ENCODE data around the gene NLK.

Gene NLK

DNA sequence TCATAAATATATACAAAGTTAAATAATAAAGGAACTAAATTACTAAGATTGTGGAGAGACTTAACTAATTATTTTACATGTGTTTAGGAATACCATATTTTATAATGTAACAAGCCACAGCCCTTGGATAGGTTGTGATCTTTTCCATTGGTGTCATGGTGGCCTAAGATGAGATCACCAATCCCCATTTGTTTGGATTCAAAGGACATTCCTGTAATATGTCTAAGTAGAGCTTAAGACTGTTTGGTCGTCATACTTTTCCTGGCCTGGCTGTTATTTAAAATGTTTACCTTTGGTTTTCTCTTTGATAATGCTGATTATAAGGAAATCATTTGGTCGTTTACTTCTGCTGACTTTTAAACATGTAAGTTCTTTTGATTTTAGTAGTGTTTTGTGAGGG is 118.1 kb downstream of the NLK start:
- Histone ChIP-seq H3K36me3 (ENCODE audit: insufficient read depth, low read length) (no peaks in the 10 kb centered on the region), H3K9ac (ENCODE audit: low read length) (no peak overlapping the region), H3K27ac (ENCODE audit: low read depth, low read length) (no peak overlapping the region), H3K4me3 (ENCODE audit: low read depth in 1 of 2, low read length in 2 of 2) (no peak overlapping the region), H3K4me1 (ENCODE audit: insufficient read depth, low read length) (no peaks in the 10 kb centered on the region), H3K27me3 (ENCODE audit: control insufficient read depth in 1 of 2, insufficient read depth in 2 of 2, low read length in 2 of 2) (no peaks in the 10 kb centered on the region), H3K9me3 (ENCODE audit: low read length) (no peaks in the 10 kb centered on the region)

DNA sequence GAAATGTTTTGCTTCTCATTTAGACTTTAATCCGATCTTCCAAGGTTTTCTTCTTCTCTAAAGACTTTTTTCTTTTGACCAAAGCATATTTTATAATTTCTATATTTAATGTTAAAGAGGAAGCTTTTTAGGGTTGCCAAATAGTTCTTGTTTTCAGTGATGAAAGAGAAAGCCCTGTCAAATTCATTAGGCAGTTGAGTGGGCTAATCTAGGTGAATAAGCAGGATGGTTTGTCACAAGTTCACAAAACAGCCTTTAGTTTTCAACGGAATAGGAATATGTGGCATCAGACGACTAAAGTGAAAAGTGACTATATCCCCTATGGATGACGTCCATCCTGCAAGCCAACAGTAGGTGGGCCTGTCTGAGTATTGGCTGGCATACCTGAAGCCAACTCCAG is 118.8 kb downstream of the NLK start:
- Histone ChIP-seq H3K9ac (ENCODE audit: low read length) (no peak overlapping the region), H3K27ac (ENCODE audit: low read depth, low read length) (no peak overlapping the region), H3K4me3 (ENCODE audit: low read depth in 1 of 2, low read length in 2 of 2) (no peak overlapping the region), H3K4me1 (ENCODE audit: insufficient read depth, low read length) (no peaks in the 10 kb centered on the region), H3K36me3 (ENCODE audit: insufficient read depth, low read length) (no peaks in the 10 kb centered on the region), H3K27me3 (ENCODE audit: control insufficient read depth in 1 of 2, insufficient read depth in 2 of 2, low read length in 2 of 2) (no peaks in the 10 kb centered on the region), H3K9me3 (ENCODE audit: low read length) (no peaks in the 10 kb centered on the region)

DNA sequence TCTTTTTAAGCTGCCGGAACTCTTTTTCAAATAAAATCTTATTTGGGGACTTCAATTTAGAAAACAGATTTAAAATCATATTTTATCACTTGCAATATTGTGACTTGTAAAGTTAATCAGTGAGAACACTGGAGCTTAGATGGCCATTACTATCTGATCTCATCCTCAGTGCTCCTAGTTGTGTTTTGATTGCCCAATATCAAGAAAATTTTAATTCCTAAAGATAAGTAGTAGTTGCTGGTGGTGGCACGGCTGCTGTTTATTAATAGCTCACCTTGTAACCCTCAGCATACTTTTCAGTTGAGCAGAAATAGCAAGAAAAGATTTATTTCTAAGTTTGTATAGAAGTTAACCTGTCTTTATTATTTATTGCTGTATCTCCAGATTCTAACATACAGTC is 124.0 kb downstream of the NLK start:
- H3K9me3 ChIP-seq (ENCODE audit: low read length), result no peaks in the 10 kb centered on the region
- H3K27me3 ChIP-seq (ENCODE audit: control insufficient read depth in 1 of 2, insufficient read depth in 2 of 2, low read length in 2 of 2), result no peaks in the 10 kb centered on the region
- H3K9ac ChIP-seq (ENCODE audit: low read length), result no peak overlapping the region
- no peaks in the 10 kb centered on the region for H3K36me3 ChIP-seq (ENCODE audit: insufficient read depth, low read length)
- H3K4me1 ChIP-seq (ENCODE audit: insufficient read depth, low read length), result no peaks in the 10 kb centered on the region
- H3K4me3 ChIP-seq (ENCODE audit: low read depth in 1 of 2, low read length in 2 of 2), result no peak overlapping the region
- H3K27ac ChIP-seq (ENCODE audit: low read depth, low read length), result no peak overlapping the region

DNA sequence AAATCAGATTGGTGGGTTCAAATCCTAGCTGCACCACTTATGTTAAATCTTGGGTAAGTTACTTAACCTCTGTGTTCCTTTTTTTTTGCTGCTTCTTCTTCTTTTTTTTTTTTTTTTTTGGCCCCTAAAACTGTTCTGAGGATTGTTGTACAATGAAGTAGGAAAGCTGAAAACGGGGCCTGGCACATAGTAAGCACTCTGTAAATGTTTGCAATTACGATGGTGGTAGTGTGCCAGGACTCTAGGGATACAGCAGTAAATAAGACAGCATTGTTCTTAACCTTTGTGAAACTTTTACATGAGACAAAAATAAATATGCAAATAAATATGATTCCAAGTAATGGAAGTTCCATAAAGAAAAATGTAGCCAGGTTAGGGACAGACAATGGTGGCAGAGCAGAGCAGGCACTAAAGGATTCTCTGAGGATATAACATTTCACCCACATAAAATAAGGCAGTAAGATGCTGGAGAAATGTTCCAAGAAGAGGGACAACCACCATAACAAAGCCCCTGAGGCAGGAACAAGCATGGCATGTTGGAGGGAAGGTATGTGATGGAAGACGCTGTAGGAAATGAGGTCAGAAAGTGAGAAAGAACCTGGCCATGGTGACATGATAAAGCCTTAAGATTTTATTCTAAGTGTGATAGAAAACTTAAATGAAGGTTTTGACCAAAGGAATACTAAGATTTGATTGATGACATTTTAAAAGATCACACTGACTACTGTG is 127.3 kb downstream of the NLK start:
- H3K27me3 ChIP-seq (ENCODE audit: control insufficient read depth in 1 of 2, insufficient read depth in 2 of 2, low read length in 2 of 2), result no peaks in the 10 kb centered on the region
- no peaks in the 10 kb centered on the region for H3K9me3 ChIP-seq (ENCODE audit: low read length)
- no peak overlapping the region for H3K9ac ChIP-seq (ENCODE audit: low read length)
- peaks cover 7% of the 10 kb centered on the region for H3K4me1 ChIP-seq (ENCODE audit: insufficient read depth, low read length)
- no peak overlapping the region for H3K4me3 ChIP-seq (ENCODE audit: low read depth in 1 of 2, low read length in 2 of 2)
- H3K36me3 ChIP-seq (ENCODE audit: insufficient read depth, low read length), result no peaks in the 10 kb centered on the region
- H3K27ac ChIP-seq (ENCODE audit: low read depth, low read length), result no peak overlapping the region

DNA sequence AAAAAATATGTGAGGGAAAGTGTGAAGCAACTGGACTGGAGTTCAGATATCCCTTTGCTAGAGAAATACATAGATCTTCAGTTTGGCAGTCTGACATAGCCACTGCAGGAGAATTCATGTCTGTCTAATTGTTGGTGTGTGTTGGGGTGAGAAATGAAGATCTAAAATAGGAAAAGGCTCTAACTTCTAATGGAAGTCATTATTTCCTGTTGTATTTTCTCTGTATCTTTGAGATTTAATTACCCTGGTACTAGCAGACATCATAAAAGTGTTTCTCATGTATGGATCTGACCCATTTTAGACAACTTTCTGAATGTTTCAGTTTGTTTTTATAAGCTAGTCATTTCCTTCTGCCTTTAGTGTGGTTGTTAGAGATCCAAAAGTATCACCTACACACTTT is 128.3 kb downstream of the NLK start:
- no peaks in the 10 kb centered on the region for H3K36me3 ChIP-seq (ENCODE audit: insufficient read depth, low read length)
- H3K4me1 ChIP-seq (ENCODE audit: insufficient read depth, low read length), result peaks cover 7% of the 10 kb centered on the region
- no peaks in the 10 kb centered on the region for H3K27me3 ChIP-seq (ENCODE audit: control insufficient read depth in 1 of 2, insufficient read depth in 2 of 2, low read length in 2 of 2)
- no peak overlapping the region for H3K9ac ChIP-seq (ENCODE audit: low read length)
- H3K27ac ChIP-seq (ENCODE audit: low read depth, low read length), result no peak overlapping the region
- H3K9me3 ChIP-seq (ENCODE audit: low read length), result no peaks in the 10 kb centered on the region
- no peak overlapping the region for H3K4me3 ChIP-seq (ENCODE audit: low read depth in 1 of 2, low read length in 2 of 2)

DNA sequence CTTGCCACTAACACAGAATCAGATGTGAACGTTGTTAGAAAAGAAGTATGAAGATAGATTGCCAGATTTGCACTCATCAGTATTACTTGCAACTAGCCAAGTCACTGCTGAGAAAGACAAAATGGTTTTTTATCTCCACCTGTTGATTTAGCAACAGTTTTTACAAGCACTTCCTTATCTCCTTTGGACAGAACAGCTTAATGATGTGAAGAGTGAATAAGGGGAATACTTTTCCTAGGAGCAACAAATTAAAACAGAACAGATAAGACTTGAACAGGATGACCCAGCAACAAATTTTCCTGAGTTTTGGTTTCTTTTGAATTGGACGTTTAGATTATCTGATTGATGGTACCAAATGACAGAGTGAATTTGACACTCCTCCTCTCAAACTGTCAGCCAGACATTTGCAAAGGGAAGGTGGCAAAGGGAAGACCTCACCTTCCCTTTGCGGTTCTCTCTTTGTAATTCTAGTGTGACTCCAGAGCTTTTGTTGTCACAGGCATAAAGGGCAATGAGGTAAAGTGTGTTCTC is 130.6 kb downstream of the NLK start:
- Histone ChIP-seq H3K27me3 (ENCODE audit: control insufficient read depth in 1 of 2, insufficient read depth in 2 of 2, low read length in 2 of 2) (no peaks in the 10 kb centered on the region), H3K36me3 (ENCODE audit: insufficient read depth, low read length) (no peaks in the 10 kb centered on the region), H3K27ac (ENCODE audit: low read depth, low read length) (no peak overlapping the region), H3K4me1 (ENCODE audit: insufficient read depth, low read length) (peaks cover 7% of the 10 kb centered on the region), H3K9me3 (ENCODE audit: low read length) (no peaks in the 10 kb centered on the region), H3K9ac (ENCODE audit: low read length) (no peak overlapping the region), H3K4me3 (ENCODE audit: low read depth in 1 of 2, low read length in 2 of 2) (no peak overlapping the region)

DNA sequence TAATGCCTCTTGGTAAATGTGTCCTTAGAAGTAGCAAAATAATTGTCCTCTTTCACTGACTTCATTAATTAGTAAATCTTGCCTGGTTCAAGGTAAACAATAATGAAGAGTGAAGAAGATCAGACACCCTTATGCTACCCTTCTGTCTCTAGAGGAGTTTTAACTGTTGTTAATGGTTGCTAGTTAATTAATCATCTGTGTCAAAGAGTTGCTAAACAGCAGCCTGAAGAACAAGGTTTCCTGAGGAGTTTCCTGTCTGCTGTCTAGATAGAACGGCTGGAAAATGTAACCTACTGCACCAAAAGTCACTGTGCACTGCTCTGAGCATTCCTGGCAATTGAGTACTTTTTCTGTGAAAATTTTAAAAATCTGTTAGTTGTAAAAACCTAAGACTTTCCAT is 131.3 kb downstream of the NLK start:
- Histone ChIP-seq H3K4me1 (ENCODE audit: insufficient read depth, low read length) (peaks cover 7% of the 10 kb centered on the region), H3K27ac (ENCODE audit: low read depth, low read length) (no peak overlapping the region), H3K4me3 (ENCODE audit: low read depth in 1 of 2, low read length in 2 of 2) (no peak overlapping the region), H3K9me3 (ENCODE audit: low read length) (no peaks in the 10 kb centered on the region), H3K27me3 (ENCODE audit: control insufficient read depth in 1 of 2, insufficient read depth in 2 of 2, low read length in 2 of 2) (no peaks in the 10 kb centered on the region), H3K36me3 (ENCODE audit: insufficient read depth, low read length) (no peaks in the 10 kb centered on the region), H3K9ac (ENCODE audit: low read length) (no peak overlapping the region)

DNA sequence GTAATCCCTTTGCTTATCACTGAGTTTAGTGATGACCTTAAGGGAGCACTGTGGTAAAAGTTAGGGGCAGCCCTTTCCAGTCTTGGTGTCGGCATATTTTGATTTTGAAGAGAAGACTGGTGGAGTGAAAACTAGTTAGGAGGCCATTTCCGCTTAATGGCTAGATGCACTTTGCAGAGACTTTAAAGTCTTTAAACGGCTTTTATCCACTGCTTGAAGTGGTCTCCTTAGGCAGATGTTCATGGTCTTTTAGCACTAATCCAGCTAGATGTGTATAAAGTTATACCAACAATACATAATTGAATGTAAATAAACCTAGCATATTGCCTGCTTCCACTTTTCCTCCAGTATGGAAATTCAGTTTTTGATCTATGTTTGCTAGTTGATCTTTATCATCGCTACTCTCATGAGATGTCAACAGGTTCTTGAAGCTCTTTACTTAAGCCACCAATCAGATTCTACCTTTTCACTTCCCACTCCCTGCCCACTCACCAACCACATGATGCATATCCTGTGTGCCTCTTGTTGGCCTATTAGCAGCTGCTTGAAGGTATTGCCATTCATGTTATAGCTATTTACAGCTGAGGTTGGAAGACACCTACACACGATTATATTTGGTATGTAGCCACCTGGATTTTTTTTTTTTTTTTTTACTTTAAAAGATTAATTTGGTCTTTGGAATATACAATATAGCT is 132.0 kb downstream of the NLK start:
- H3K4me1 ChIP-seq (ENCODE audit: insufficient read depth, low read length), result peaks cover 7% of the 10 kb centered on the region
- no peaks in the 10 kb centered on the region for H3K36me3 ChIP-seq (ENCODE audit: insufficient read depth, low read length)
- no peaks in the 10 kb centered on the region for H3K27me3 ChIP-seq (ENCODE audit: control insufficient read depth in 1 of 2, insufficient read depth in 2 of 2, low read length in 2 of 2)
- no peak overlapping the region for H3K4me3 ChIP-seq (ENCODE audit: low read depth in 1 of 2, low read length in 2 of 2)
- no peaks in the 10 kb centered on the region for H3K9me3 ChIP-seq (ENCODE audit: low read length)
- no peak overlapping the region for H3K9ac ChIP-seq (ENCODE audit: low read length)
- no peak overlapping the region for H3K27ac ChIP-seq (ENCODE audit: low read depth, low read length)

DNA sequence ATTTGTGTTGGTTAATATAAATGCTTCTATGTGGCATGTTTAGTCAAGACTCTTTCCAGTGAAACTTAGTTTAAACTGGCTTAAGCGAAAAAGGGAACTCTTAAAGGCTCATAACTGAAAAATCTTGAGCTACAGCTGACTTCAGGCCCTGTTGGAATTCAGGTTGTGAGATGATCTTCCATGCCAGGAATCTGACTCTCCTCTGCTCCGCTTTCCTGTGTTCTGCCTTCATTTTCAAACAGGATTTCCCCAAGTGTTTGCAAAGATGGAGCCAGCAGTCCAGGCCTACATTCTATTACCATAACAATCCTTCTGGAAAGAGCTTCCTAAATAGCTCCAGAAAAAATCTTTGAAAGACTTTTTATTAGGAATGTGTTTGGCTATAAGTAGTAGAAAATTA is 134.9 kb downstream of the NLK start:
- Histone ChIP-seq H3K27ac (ENCODE audit: low read depth, low read length) (no peak overlapping the region), H3K36me3 (ENCODE audit: insufficient read depth, low read length) (no peaks in the 10 kb centered on the region), H3K9me3 (ENCODE audit: low read length) (no peaks in the 10 kb centered on the region), H3K27me3 (ENCODE audit: control insufficient read depth in 1 of 2, insufficient read depth in 2 of 2, low read length in 2 of 2) (no peaks in the 10 kb centered on the region), H3K4me3 (ENCODE audit: low read depth in 1 of 2, low read length in 2 of 2) (no peak overlapping the region), H3K4me1 (ENCODE audit: insufficient read depth, low read length) (peaks cover 7% of the 10 kb centered on the region), H3K9ac (ENCODE audit: low read length) (no peak overlapping the region)

DNA sequence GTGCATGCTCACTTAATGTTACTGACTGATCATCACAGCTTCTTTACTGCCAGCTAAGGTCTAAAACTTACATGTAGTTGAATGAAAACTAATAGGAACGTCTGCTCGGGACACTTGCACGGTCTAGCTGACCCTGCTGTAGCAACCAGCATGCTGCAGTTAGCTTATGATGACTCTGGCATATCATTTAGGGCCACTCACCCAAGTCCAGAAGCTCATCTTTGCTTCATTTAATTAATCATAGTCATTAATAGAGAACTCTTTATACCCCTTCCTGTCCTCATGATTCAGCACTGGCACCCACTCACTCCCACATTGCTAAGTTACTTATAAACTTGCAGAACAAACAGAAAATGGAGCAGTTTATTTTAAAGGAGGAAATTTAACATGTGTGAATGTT is 136.3 kb downstream of the NLK start:
- no peak overlapping the region for H3K9ac ChIP-seq (ENCODE audit: low read length)

DNA sequence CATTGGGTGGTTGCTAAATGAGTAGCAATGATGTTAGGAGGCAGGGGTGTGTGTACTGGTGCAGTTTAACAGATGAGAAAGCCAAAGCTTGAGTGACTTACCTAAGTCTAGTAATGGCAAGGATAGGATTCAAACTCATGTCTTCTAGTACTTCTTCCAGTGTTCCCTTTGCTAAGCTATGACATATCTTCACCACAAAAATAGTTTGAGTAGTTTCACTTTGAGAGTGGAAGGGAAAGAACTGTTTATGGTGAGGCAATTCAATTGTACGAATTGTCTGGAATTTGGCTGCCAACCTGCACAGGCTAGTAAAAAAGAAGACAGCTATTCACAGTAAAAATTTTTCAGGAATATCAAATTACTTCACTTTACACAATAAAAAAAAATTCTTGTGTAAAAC is 138.0 kb downstream of the NLK start:
- Histone ChIP-seq H3K27me3 (ENCODE audit: control insufficient read depth in 1 of 2, insufficient read depth in 2 of 2, low read length in 2 of 2) (no peaks in the 10 kb centered on the region), H3K9me3 (ENCODE audit: low read length) (no peaks in the 10 kb centered on the region), H3K27ac (ENCODE audit: low read depth, low read length) (no peak overlapping the region), H3K4me1 (ENCODE audit: insufficient read depth, low read length) (no peaks in the 10 kb centered on the region), H3K4me3 (ENCODE audit: low read depth in 1 of 2, low read length in 2 of 2) (no peak overlapping the region), H3K36me3 (ENCODE audit: insufficient read depth, low read length) (peaks cover 1% of the 10 kb centered on the region), H3K9ac (ENCODE audit: low read length) (no peak overlapping the region)

More for the DNA sequence above, 136.3 kb downstream of the NLK start:
- no peaks in the 10 kb centered on the region for H3K36me3 ChIP-seq (ENCODE audit: insufficient read depth, low read length)
- no peaks in the 10 kb centered on the region for H3K27me3 ChIP-seq (ENCODE audit: control insufficient read depth in 1 of 2, insufficient read depth in 2 of 2, low read length in 2 of 2)
- no peak overlapping the region for H3K4me3 ChIP-seq (ENCODE audit: low read depth in 1 of 2, low read length in 2 of 2)
- no peak overlapping the region for H3K27ac ChIP-seq (ENCODE audit: low read depth, low read length)
- peaks cover 2% of the 10 kb centered on the region for H3K4me1 ChIP-seq (ENCODE audit: insufficient read depth, low read length)
- H3K9me3 ChIP-seq (ENCODE audit: low read length), result no peaks in the 10 kb centered on the region

DNA sequence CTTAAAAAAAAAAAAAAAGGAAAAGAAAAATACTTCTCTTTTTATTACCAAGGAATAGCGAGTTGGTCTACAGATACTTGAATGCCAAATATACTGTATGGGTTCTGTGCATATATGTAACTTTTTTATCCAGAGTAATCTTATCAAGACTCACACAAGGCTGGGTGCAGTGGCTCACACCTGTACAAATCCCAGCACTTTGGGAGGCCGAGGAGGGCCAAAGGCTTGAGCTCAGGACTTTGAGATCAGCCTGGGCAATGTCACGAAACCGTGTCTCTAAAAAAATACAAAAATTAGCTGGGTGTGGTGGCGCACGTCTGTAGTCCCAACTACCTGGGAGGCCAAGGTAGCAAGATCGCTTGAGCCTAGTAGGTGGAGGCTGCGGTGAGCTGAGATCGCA is 139.1 kb downstream of the NLK start:
- no peak overlapping the region for H3K9ac ChIP-seq (ENCODE audit: low read length)
- H3K27me3 ChIP-seq (ENCODE audit: control insufficient read depth in 1 of 2, insufficient read depth in 2 of 2, low read length in 2 of 2), result no peaks in the 10 kb centered on the region
- H3K27ac ChIP-seq (ENCODE audit: low read depth, low read length), result no peak overlapping the region
- peaks cover 8% of the 10 kb centered on the region for H3K36me3 ChIP-seq (ENCODE audit: insufficient read depth, low read length)
- no peaks in the 10 kb centered on the region for H3K9me3 ChIP-seq (ENCODE audit: low read length)
- no peaks in the 10 kb centered on the region for H3K4me1 ChIP-seq (ENCODE audit: insufficient read depth, low read length)
- H3K4me3 ChIP-seq (ENCODE audit: low read depth in 1 of 2, low read length in 2 of 2), result no peak overlapping the region
